HepG2 (cell line): ENCODE results near the gene CYP26A1. TPM values are rescaled to one million over a fixed set of nuclear protein-coding genes. Genes with fewer than 3 reads are reported as not detected.

ENCODE experiments used
- ATAC-seq: fragments of 200-7000 bp; cut with Tn5 transposase; 3 replicates; pipeline ENCODE4 v1.9.1; 2020; ENCODE audit warnings: mild to moderate bottlenecking, moderate library complexity
- BruUV-seq: library from RNA; stranded (reverse); fragments of 400-500 nt; replicated peaks from 2 replicates; lab custom pipeline; 2021; lab: Mats Ljungman, UMichigan
- CTCF ChIA-PET: fragments of 300-600 bp; formaldehyde crosslinking; extraction: SDS; loops from one replicate; lab custom pipeline; 2021; ENCODE audit warnings: low total read pairs, inconsistent platforms, low intra/inter-chr PET ratio; lab: Yijun Ruan, JAX
- POLR2A ChIA-PET: fragments of 350-600 bp; sonication (Branson Sonifier 250); formaldehyde crosslinking; loops from one replicate; lab custom pipeline; 2020; ENCODE audit warnings: antibody characterized with exemption, inconsistent platforms; lab: Yijun Ruan, JAX
- DNase-seq: peaks from one replicate; pipeline ENCODE4 v3.0.0-alpha.2; 2015; ENCODE audit warnings: low spot score
- FAIRE-seq: peaks from 3 replicates; lab custom pipeline; 2011; peaks lifted over from hg19 to GRCh38; lab: Jason Lieb, UNC
- H2AFZ ChIP-seq: one replicate; pipeline ENCODE4 v1.6.1; 2011; ENCODE audit warnings: low read length, inconsistent platforms
- H3K27ac ChIP-seq: fragments of 300-600 bp; 3 replicates; pipeline ENCODE4 v1.8.0; 2011; ENCODE audit warnings: mixed run types, mild to moderate bottlenecking, mixed read lengths, low read length, inconsistent platforms; ENCODE audit not compliant: insufficient read depth; ENCODE audit errors: extremely low read length
- H3K27me3 ChIP-seq, 2 experiments: fragments of 200-600 bp in 1 of 2; 2 replicates in 1 of 2; 3 replicates in 1 of 2; pipeline versions ENCODE4 v1.6.0 to v1.8.0; 2011; ENCODE audit warnings: low read length in 2 of 2, mild to moderate bottlenecking in 2 of 2, moderate library complexity in 2 of 2, inconsistent platforms in 1 of 2; ENCODE audit not compliant: insufficient read depth in 2 of 2, control insufficient read depth in 1 of 2
- H3K36me3 ChIP-seq, 2 experiments: fragments of 200-600 bp in 1 of 2; replicated peaks in 1 of 2; 2 replicates in 1 of 2; 3 replicates in 1 of 2; pipeline versions ENCODE4 v1.5.1 to v1.8.0; 2011; ENCODE audit warnings: low read length in 2 of 2, inconsistent platforms in 1 of 2; ENCODE audit not compliant: insufficient read depth in 2 of 2, control insufficient read depth in 1 of 2
- H3K4me1 ChIP-seq: 2 replicates; pipeline ENCODE4 v1.5.1; 2012; ENCODE audit warnings: low read length, inconsistent platforms; ENCODE audit not compliant: insufficient read depth
- H3K4me2 ChIP-seq: 2 replicates; pipeline ENCODE4 v1.6.0; 2011; ENCODE audit warnings: low read depth, low read length, inconsistent platforms
- H3K4me3 ChIP-seq, 3 experiments: fragments of 200-600 bp in 1 of 3; sonication (generic), shearing (Covaris generic) in 1 of 3; replicated peaks in 1 of 3; 2 replicates each; pipeline ENCODE4 v1.5.1; 2011 to 2016; ENCODE audit warnings: low read length in 3 of 3, inconsistent platforms in 2 of 3, low read depth in 2 of 3, mild to moderate bottlenecking in 2 of 3, control low read depth in 1 of 3, mixed read lengths in 1 of 3; ENCODE audit not compliant: insufficient read depth in 1 of 3
- H3K79me2 ChIP-seq: one replicate; pipeline ENCODE4 v1.6.1; 2011; ENCODE audit warnings: low read length, inconsistent platforms; ENCODE audit not compliant: insufficient read depth
- H3K9ac ChIP-seq: 2 replicates; pipeline ENCODE4 v1.6.0; 2011; ENCODE audit warnings: mild to moderate bottlenecking, low read depth, low read length, inconsistent platforms; ENCODE audit not compliant: insufficient read depth
- H3K9me3 ChIP-seq: 2 replicates; pipeline ENCODE4 v1.5.1; 2012; ENCODE audit warnings: mild to moderate bottlenecking, low read length
- H4K20me1 ChIP-seq: 2 replicates; pipeline ENCODE4 v1.6.0; 2011; ENCODE audit warnings: inconsistent platforms, mild to moderate bottlenecking, low read length, moderate library complexity; ENCODE audit not compliant: insufficient read depth
- AHR ChIP-seq: IDR thresholded peaks from 2 replicates; pipeline ENCODE4 v1.6.1; 2018; ENCODE audit warnings: missing genetic modification reagents, missing compliant biosample characterization
- EHMT2 ChIP-seq: fragments of 200-600 bp; sonication (generic); IDR thresholded peaks from 2 replicates; pipeline ENCODE4 v1.7.0; 2017; ENCODE audit warnings: antibody characterized with exemption, low read depth, low read length, borderline replicate concordance
- FOXK2 ChIP-seq: fragments of 450-650 bp; IDR thresholded peaks from 2 replicates; pipeline ENCODE4 v1.6.1; 2016
- HMG20A ChIP-seq: IDR thresholded peaks from 2 replicates; pipeline ENCODE4 v1.6.1; 2016; ENCODE audit warnings: borderline replicate concordance
- IKZF1 ChIP-seq: fragments of 450-650 bp; IDR thresholded peaks from 2 replicates; pipeline ENCODE4 v1.7.1; 2016
- KAT2B ChIP-seq: fragments of 150-350 bp; IDR thresholded peaks from 2 replicates; pipeline ENCODE4 v1.6.1; 2014; ENCODE audit warnings: low read depth, low read length, borderline replicate concordance
- KMT2B ChIP-seq: IDR thresholded peaks from 2 replicates; pipeline ENCODE4 v1.6.1; 2016; ENCODE audit warnings: missing genetic modification reagents, missing compliant biosample characterization
- MED1 ChIP-seq: sonication (generic); formaldehyde crosslinking; IDR thresholded peaks from 2 replicates; pipeline ENCODE4 v1.4.0; 2020; ENCODE audit warnings: missing genetic modification reagents
- RAD21 ChIP-seq: fragments of 450-650 bp; formaldehyde crosslinking; IDR thresholded peaks from 2 replicates; pipeline ENCODE4 v1.5.0; 2020; ENCODE audit warnings: mild to moderate bottlenecking
- RELA ChIP-seq: sonication (generic); formaldehyde crosslinking; IDR thresholded peaks from 2 replicates; pipeline ENCODE4 v1.4.0; 2020; ENCODE audit warnings: missing genetic modification reagents
- ZFP82 ChIP-seq: sonication (generic); formaldehyde crosslinking; IDR thresholded peaks from 2 replicates; pipeline ENCODE4 v1.5.1; 2020; ENCODE audit warnings: mild to moderate bottlenecking, missing genetic modification reagents, borderline replicate concordance
- ZMYM2 ChIP-seq: sonication (generic); formaldehyde crosslinking; IDR thresholded peaks from 2 replicates; pipeline ENCODE4 v1.8.0; 2022; ENCODE audit warnings: mild to moderate bottlenecking, missing genetic modification reagents
- ZNF33A ChIP-seq: sonication (generic); formaldehyde crosslinking; IDR thresholded peaks from 2 replicates; pipeline ENCODE4 v1.5.1; 2020; ENCODE audit warnings: missing genetic modification reagents, mild to moderate bottlenecking, moderate library complexity, borderline replicate concordance
- ZNF772 ChIP-seq: sonication (generic); formaldehyde crosslinking; IDR thresholded peaks from 2 replicates; pipeline ENCODE4 v1.5.0; 2020; ENCODE audit warnings: mild to moderate bottlenecking, missing genetic modification reagents
- WGBS: methylation state at CpG from one replicate; pipeline ENCODE4 v1.1.6; 2017; ENCODE audit warnings: low lambda C conversion rate; 5-methylcytosine and 5-hydroxymethylcytosine counted together
- in situ Hi-C: cut with HindIII; loops from 2 replicates; pipeline ENCODE4 v1.10.0; 2017; ENCODE audit warnings: low pct_unique_long_range_greater_than_20kb; ENCODE audit not compliant: extremely low pct_ligation_motif_present
- intact Hi-C: fragments of 100-400 bp; cut with micrococcal nuclease; formaldehyde crosslinking; loops from one replicate; pipeline ENCODE4 v1.10.0; 2022; ENCODE audit not compliant: unreplicated experiment
- polyA plus RNA-seq, 8 experiments: library from polyadenylated mRNA; depleted of rRNA in 3 of 8; stranded (reverse) in 7 of 8; unstranded in 1 of 8; fragments of >200 nt; fragmentation: Illumina TruSeq in 4 of 8; extraction: Trizol in 4 of 8; gene quantifications; 2 replicates each; pipeline versions ENCODE4 v1.2.1 to v1.2.3, GENCODE V29; 2011 to 2016; ENCODE audit warnings: low read depth in 4 of 8, missing spikeins in 1 of 8, mixed read lengths in 1 of 8; ENCODE audit not compliant: insufficient read depth in 1 of 8
- total RNA-seq, 5 experiments: library from RNA; depleted of rRNA; stranded (reverse); fragments of >200 nt; fragmentation: Illumina TruSeq; extraction: Trizol; gene quantifications; 2 replicates each; pipeline ENCODE4 v1.2.3, GENCODE V29; 2016; ENCODE audit warnings: low read depth in 1 of 5
- TF ChIP-seq, protein P1 (sequence below): sonication (generic); formaldehyde crosslinking; IDR thresholded peaks from 2 replicates; pipeline ENCODE4 v1.5.0; 2020; ENCODE audit warnings: missing genetic modification reagents, mild to moderate bottlenecking, borderline replicate concordance
- TF ChIP-seq, protein P2 (sequence below): IDR thresholded peaks from 2 replicates; pipeline ENCODE4 v1.6.1; 2012; ENCODE audit warnings: inconsistent platforms
- TF ChIP-seq, protein P3 (sequence below): fragments of 450-650 bp; IDR thresholded peaks from 2 replicates; pipeline ENCODE4 v1.6.1; 2016
- TF ChIP-seq, protein P4 (sequence below): sonication (generic); formaldehyde crosslinking; IDR thresholded peaks from 2 replicates; pipeline ENCODE4 v1.4.0; 2020; ENCODE audit warnings: low read depth, mild to moderate bottlenecking, missing genetic modification reagents
- TF ChIP-seq, protein P5 (sequence below): sonication (generic); formaldehyde crosslinking; IDR thresholded peaks from 2 replicates; pipeline ENCODE4 v1.5.1; 2020; ENCODE audit warnings: missing genetic modification reagents, mild to moderate bottlenecking, borderline replicate concordance

CYP26A1 gene
- total and polyA plus RNA-seq, 2 of the 13 experiments (the other 11 are each of a cell fraction or from before 2014, with no cell fraction given), result 0.15 TPM; not detected in 1

DNA sequence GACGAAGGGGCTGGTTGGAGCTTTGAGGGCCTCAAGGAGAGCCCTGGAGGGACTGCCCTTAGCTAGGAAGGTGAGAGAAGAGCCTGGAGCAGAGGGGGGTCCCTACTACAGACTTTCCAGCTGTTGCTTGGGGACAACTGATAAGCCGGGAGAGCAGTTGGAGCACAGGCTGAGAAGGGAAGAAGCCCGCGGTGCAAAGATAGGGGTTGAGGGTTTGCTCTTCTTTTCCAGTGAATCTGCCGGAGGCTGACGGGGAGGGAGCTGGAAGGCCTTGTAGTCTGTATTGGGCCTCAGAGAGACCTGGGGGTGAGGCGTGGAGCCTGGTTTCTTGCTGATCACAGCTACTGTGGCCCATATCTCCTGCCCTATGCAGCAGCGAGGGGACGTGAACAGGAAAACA is 23.7 kb downstream of the CYP26A1 start:
- Histone ChIP-seq H3K27ac (no peak overlapping the region), H3K79me2 (no peaks in the 10 kb centered on the region), H3K4me3 (no peak overlapping the region), H3K27me3 (no peaks in the 10 kb centered on the region; a peak in 1 of 5 replicates), H2AFZ (no peak overlapping the region), H3K9ac (no peak overlapping the region), H3K4me2 (no peak overlapping the region), H3K9me3 (no peaks in the 10 kb centered on the region), H4K20me1 (no peaks in the 10 kb centered on the region), H3K36me3 (no peaks in the 10 kb centered on the region), H3K4me1 (no peaks in the 10 kb centered on the region)
- 58% methylated on average over 5 of the region's 9 CpGs for WGBS
- intact Hi-C loops (no loop called here), in situ Hi-C loops (no loop called here)
- DNase-seq (no peak), ATAC-seq (no peak), FAIRE-seq (no peak)
- ChIA-PET CTCF (no interaction called here), POLR2A (no interaction called here)
- no TSS peak for BruUV-seq
- TF ChIP-seq ZNF33A, result no peak
- TF ChIP-seq AHR (CRISPR knock-in tag), result no peak
- no peak for TF ChIP-seq FOXK2
- TF ChIP-seq IKZF1, result no peak
- TF ChIP-seq, protein P1, sequence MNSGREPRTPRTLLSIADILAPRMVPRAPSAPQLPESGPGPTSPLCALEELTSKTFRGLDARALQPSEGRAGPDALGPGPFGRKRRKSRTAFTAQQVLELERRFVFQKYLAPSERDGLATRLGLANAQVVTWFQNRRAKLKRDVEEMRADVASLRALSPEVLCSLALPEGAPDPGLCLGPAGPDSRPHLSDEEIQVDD (CRISPR knock-in tag), result no peak
- TF ChIP-seq, protein P2, sequence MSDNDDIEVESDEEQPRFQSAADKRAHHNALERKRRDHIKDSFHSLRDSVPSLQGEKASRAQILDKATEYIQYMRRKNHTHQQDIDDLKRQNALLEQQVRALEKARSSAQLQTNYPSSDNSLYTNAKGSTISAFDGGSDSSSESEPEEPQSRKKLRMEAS, result no peak
- TF ChIP-seq, protein P3, sequence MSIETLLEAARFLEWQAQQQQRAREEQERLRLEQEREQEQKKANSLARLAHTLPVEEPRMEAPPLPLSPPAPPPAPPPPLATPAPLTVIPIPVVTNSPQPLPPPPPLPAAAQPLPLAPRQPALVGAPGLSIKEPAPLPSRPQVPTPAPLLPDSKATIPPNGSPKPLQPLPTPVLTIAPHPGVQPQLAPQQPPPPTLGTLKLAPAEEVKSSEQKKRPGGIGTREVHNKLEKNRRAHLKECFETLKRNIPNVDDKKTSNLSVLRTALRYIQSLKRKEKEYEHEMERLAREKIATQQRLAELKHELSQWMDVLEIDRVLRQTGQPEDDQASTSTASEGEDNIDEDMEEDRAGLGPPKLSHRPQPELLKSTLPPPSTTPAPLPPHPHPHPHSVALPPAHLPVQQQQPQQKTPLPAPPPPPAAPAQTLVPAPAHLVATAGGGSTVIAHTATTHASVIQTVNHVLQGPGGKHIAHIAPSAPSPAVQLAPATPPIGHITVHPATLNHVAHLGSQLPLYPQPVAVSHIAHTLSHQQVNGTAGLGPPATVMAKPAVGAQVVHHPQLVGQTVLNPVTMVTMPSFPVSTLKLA, result no peak
- TF ChIP-seq, protein P4, sequence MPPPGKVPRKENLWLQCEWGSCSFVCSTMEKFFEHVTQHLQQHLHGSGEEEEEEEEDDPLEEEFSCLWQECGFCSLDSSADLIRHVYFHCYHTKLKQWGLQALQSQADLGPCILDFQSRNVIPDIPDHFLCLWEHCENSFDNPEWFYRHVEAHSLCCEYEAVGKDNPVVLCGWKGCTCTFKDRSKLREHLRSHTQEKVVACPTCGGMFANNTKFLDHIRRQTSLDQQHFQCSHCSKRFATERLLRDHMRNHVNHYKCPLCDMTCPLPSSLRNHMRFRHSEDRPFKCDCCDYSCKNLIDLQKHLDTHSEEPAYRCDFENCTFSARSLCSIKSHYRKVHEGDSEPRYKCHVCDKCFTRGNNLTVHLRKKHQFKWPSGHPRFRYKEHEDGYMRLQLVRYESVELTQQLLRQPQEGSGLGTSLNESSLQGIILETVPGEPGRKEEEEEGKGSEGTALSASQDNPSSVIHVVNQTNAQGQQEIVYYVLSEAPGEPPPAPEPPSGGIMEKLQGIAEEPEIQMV (CRISPR knock-in tag), result no peak
- TF ChIP-seq ZMYM2 (CRISPR knock-in tag), result no peak
- no peak for TF ChIP-seq HMG20A (CRISPR knock-in tag)
- no peak for TF ChIP-seq MED1
- TF ChIP-seq ZFP82 (CRISPR knock-in tag), result no peak
- no peak for TF ChIP-seq KAT2B
- no peak for TF ChIP-seq EHMT2
- no peak for TF ChIP-seq RAD21
- TF ChIP-seq, protein P5, sequence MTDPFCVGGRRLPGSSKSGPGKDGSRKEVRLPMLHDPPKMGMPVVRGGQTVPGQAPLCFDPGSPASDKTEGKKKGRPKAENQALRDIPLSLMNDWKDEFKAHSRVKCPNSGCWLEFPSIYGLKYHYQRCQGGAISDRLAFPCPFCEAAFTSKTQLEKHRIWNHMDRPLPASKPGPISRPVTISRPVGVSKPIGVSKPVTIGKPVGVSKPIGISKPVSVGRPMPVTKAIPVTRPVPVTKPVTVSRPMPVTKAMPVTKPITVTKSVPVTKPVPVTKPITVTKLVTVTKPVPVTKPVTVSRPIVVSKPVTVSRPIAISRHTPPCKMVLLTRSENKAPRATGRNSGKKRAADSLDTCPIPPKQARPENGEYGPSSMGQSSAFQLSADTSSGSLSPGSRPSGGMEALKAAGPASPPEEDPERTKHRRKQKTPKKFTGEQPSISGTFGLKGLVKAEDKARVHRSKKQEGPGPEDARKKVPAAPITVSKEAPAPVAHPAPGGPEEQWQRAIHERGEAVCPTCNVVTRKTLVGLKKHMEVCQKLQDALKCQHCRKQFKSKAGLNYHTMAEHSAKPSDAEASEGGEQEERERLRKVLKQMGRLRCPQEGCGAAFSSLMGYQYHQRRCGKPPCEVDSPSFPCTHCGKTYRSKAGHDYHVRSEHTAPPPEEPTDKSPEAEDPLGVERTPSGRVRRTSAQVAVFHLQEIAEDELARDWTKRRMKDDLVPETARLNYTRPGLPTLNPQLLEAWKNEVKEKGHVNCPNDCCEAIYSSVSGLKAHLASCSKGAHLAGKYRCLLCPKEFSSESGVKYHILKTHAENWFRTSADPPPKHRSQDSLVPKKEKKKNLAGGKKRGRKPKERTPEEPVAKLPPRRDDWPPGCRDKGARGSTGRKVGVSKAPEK, result no peak
- no peak for TF ChIP-seq ZNF772 (CRISPR knock-in tag)
- no peak for TF ChIP-seq RELA (CRISPR knock-in tag)
- no peak for TF ChIP-seq KMT2B
